HG03045 (cell line): ENCODE measurements around the gene RAB11FIP5.

ENCODE experiments used
- ATAC-seq: cut with Tn5 transposase; IDR thresholded peaks from one replicate; pipeline ENCODE4 v1.9.1; 2021; ENCODE audit warnings: mild to moderate bottlenecking, moderate library complexity; ENCODE audit not compliant: unreplicated experiment

Gene RAB11FIP5

GRCh38 chr2:73035899-73036711 lies 76.6 kb downstream of the RAB11FIP5 start:
- no peak for ATAC-seq

GRCh38 chr2:73034661-73035375 lies 77.9 kb downstream of the RAB11FIP5 start:
- ATAC-seq, result no peak

GRCh38 chr2:73033766-73034381 lies 78.9 kb downstream of the RAB11FIP5 start:
- no peak for ATAC-seq

GRCh38 chr2:73033142-73033765 lies 79.5 kb downstream of the RAB11FIP5 start:
- no peak for ATAC-seq

DNA sequence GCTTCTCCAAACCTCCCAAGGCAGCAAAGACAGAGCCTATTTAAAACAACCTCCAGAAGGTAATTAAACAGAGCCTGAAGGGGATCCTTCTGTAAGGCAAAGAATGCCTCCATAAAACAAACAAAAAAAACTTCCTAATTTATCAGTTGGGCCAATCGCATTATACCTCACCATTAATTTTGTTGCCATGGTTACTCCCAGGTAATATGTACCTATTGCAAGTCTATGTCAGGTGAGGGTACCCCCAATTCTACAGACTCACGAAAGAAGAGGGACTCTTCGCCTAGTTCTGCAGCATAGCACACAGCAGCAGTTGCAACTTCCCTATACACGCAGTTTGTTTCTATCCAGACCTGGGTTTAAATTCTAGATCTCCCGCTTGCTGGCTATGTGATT lies 80.0 kb downstream of the RAB11FIP5 start:
- no peak for ATAC-seq

GRCh38 chr2:73031725-73032701 lies 80.7 kb downstream of the RAB11FIP5 start:
- no peak for ATAC-seq

DNA sequence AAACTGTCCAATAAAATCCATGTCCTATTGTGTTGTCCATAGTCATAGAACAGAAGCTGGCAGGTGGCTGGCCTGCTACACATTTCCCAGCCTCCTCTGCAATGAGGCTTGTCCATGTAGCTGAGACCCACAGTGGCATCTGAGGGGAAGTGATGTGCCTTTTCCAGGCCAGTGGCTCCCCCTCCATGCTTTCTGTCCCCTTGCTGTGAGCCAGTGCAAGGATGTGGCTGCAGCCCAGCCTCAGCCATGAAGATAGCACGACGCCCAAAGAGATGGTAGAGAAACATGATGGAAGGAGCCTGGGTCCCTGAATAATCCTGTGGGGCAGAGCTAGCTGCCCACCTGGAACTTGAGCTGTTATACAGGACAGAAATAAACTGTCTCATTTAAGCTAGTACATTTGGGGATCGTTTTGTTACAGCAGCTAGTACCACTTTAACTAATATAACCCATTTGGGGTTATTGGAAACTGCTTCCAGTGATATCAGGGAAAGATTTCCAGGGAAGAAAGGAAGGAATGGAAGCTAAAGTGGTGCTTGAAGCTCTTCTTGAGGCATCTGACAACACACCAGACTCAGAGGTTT lies 81.6 kb downstream of the RAB11FIP5 start:
- no peak for ATAC-seq

DNA sequence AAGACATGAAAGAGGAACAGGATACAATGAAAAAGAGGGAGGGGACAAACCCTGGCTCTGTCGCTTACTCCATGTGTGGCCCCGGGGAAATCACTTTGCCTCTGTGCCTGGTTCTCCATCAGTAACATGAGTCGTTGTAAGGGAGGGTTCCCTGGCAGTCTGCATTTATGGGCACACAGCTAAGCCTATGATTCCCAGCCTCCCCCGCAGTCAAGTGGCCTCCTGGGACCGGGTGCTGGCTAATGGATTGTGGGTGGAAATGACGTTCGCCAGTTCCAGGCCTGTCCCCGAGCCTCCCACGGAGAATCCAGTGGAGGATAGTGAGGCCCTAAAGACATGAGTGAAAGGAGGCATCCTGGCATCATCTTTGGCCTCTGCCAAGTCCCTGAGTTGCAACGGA lies 83.9 kb downstream of the RAB11FIP5 start:
- ATAC-seq, result no peak

DNA sequence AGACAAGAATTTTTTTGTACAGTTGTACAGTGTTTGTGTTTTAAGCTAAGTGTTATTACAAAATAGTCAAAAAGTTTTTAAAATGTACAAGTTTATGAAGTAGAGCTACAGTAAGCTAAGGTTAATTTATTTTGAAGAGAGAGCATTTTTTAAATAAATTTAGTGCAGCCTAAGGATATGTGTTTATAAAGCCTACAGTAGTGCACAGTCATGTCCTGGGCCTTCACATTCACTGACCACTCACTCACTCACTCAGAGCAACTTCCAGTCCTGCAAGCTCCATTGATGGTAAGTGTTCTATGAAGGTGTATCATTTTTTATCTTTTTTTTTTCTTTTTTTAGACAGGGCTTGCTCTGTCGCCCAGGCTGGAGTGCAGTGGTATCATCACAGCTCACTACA lies 85.4 kb downstream of the RAB11FIP5 start:
- ATAC-seq, result no peak

DNA sequence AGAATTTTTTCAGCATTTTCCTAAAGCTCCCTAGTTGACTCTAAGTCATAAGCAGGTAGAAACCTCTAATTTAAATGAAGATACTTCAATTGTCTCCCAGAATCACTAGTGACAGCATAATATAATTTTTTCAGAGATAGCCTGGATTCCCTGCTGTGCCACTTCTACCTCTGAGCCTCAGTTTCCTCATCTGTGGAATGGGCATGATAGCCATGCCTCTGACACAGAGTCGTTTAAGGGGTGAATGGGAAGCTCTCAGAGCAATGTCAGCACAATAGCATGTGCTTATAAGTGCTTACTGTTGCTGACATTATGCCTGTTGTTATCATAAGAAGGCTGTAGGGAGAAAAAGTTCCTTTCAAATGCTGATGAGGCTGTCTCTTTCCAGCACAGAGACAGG lies 89.3 kb downstream of the RAB11FIP5 start:
- no peak for ATAC-seq
